IMR-90 (cell line): Measurements from ENCODE around the gene FAM184A. TPM values are rescaled to one million over a fixed set of nuclear protein-coding genes. Genes with fewer than 3 reads are reported as not detected.

ENCODE experiments used
- ATAC-seq: fragments of 200-7000 bp; cut with Tn5 transposase; 2 replicates; pipeline ENCODE4 v1.9.1; 2020; ENCODE audit warnings: low read depth, mild to moderate bottlenecking, moderate library complexity
- BruUV-seq: library from RNA; stranded (reverse); fragments of 400-500 nt; replicated peaks from 2 replicates; lab custom pipeline; 2021; lab: Mats Ljungman, UMichigan
- CTCF ChIA-PET: fragments of 300-600 bp; formaldehyde crosslinking; extraction: SDS; loops from one replicate; lab custom pipeline; 2021; ENCODE audit warnings: antibody characterized with exemption; lab: Yijun Ruan, JAX
- POLR2A ChIA-PET: fragments of 300-600 bp; sonication (Branson Sonifier 250); formaldehyde crosslinking; loops from one replicate; lab custom pipeline; 2022; ENCODE audit warnings: antibody characterized with exemption; ENCODE audit not compliant: unreplicated experiment; lab: Charles Lee
- DNase-seq: peaks from one replicate; pipeline ENCODE4 v3.0.0; 2013
- H2AFZ ChIP-seq: replicated peaks from 2 replicates; pipeline ENCODE3; 2013; ENCODE audit warnings: low read length, mild to moderate bottlenecking; ENCODE audit not compliant: poor library complexity
- H2AK5ac ChIP-seq: 2 replicates; pipeline ENCODE4 v1.6.1; 2013; ENCODE audit warnings: low read depth, low read length, inconsistent platforms
- H2AK9ac ChIP-seq: replicated peaks from 2 replicates; pipeline ENCODE3; 2013; ENCODE audit warnings: mild to moderate bottlenecking, low read depth, low read length, moderate library complexity; ENCODE audit not compliant: poor library complexity
- H2BK120ac ChIP-seq: 2 replicates; pipeline ENCODE4 v1.6.1; 2013; ENCODE audit warnings: low read depth, low read length, inconsistent platforms
- H2BK15ac ChIP-seq: 3 replicates; pipeline ENCODE4 v1.6.1; 2013; ENCODE audit warnings: low read depth, low read length, inconsistent platforms
- H2BK20ac ChIP-seq: 2 replicates; pipeline ENCODE4 v1.6.1; 2013; ENCODE audit warnings: low read depth, mild to moderate bottlenecking, inconsistent platforms, low read length, moderate library complexity
- H2BK5ac ChIP-seq: 2 replicates; pipeline ENCODE4 v1.6.1; 2013; ENCODE audit warnings: mild to moderate bottlenecking, low read depth, low read length, inconsistent platforms; ENCODE audit not compliant: poor library complexity, severe bottlenecking
- H3K14ac ChIP-seq: replicated peaks from 2 replicates; pipeline ENCODE4 v1.6.1; 2013; ENCODE audit warnings: low read depth, low read length, inconsistent platforms
- H3K18ac ChIP-seq: 2 replicates; pipeline ENCODE4 v1.6.1; 2013; ENCODE audit warnings: low read depth, low read length, control low read depth
- H3K23ac ChIP-seq: 2 replicates; pipeline ENCODE4 v1.6.1; 2013; ENCODE audit warnings: low read depth, low read length, inconsistent platforms
- H3K27ac ChIP-seq: 2 replicates; pipeline ENCODE4 v1.5.1; 2013; ENCODE audit warnings: mild to moderate bottlenecking, control low read depth, low read length; ENCODE audit not compliant: insufficient read depth
- H3K27me3 ChIP-seq: 2 replicates; pipeline ENCODE4 v1.6.1; 2013; ENCODE audit warnings: low read length; ENCODE audit not compliant: control insufficient read depth, insufficient read depth
- H3K36me3 ChIP-seq: 2 replicates; pipeline ENCODE4 v1.6.1; 2013; ENCODE audit warnings: low read length, mixed read lengths; ENCODE audit not compliant: control insufficient read depth, insufficient read depth
- H3K4ac ChIP-seq: 2 replicates; pipeline ENCODE4 v1.6.1; 2013; ENCODE audit warnings: low read depth, low read length, inconsistent platforms
- H3K4me1 ChIP-seq: 2 replicates; pipeline ENCODE4 v1.6.1; 2013; ENCODE audit warnings: low read length, mixed read lengths; ENCODE audit not compliant: control insufficient read depth, insufficient read depth
- H3K4me2 ChIP-seq: 2 replicates; pipeline ENCODE4 v1.6.1; 2013; ENCODE audit warnings: low read depth, mild to moderate bottlenecking, control low read depth, low read length, moderate library complexity
- H3K4me3 ChIP-seq: 2 replicates; pipeline ENCODE4 v1.5.1; 2013; ENCODE audit warnings: low read depth, mild to moderate bottlenecking, control low read depth, low read length, moderate library complexity; ENCODE audit not compliant: insufficient read depth
- H3K56ac ChIP-seq: 2 replicates; pipeline ENCODE4 v1.6.1; 2013; ENCODE audit warnings: low read length, inconsistent platforms; ENCODE audit not compliant: insufficient read depth; ENCODE audit errors: extremely low read depth
- H3K79me1 ChIP-seq, 2 experiments: 2 replicates each; pipeline ENCODE4 v1.6.1; 2013; ENCODE audit warnings: low read length in 2 of 2, inconsistent platforms in 1 of 2, low read depth in 1 of 2
- H3K9ac ChIP-seq: 2 replicates; pipeline ENCODE4 v1.6.1; 2013; ENCODE audit warnings: low read depth, low read length, control low read depth
- H3K9me1 ChIP-seq: 2 replicates; pipeline ENCODE4 v1.6.1; 2013; ENCODE audit warnings: low read length, inconsistent platforms; ENCODE audit not compliant: insufficient read depth
- H3K9me3 ChIP-seq: 2 replicates; pipeline ENCODE4 v1.6.1; 2013; ENCODE audit warnings: low read length; ENCODE audit not compliant: control insufficient read depth, insufficient read depth
- H4K20me1 ChIP-seq: 2 replicates; pipeline ENCODE4 v1.6.1; 2013; ENCODE audit warnings: low read length, inconsistent platforms; ENCODE audit not compliant: insufficient read depth
- H4K5ac ChIP-seq: 2 replicates; pipeline ENCODE4 v1.6.1; 2013; ENCODE audit warnings: mild to moderate bottlenecking, low read depth, low read length, control low read depth
- H4K8ac ChIP-seq, 2 experiments: 2 replicates each; pipeline ENCODE4 v1.6.1; 2013; ENCODE audit warnings: low read depth in 2 of 2, low read length in 2 of 2, control low read depth in 1 of 2, inconsistent platforms in 1 of 2
- H4K91ac ChIP-seq: 2 replicates; pipeline ENCODE4 v1.6.1; 2013; ENCODE audit warnings: low read depth, low read length, inconsistent platforms; ENCODE audit not compliant: insufficient read depth
- BHLHE40 ChIP-seq: fragments of 150-350 bp; IDR thresholded peaks from 2 replicates; pipeline ENCODE4 v1.6.1; 2016; ENCODE audit warnings: mild to moderate bottlenecking, low read depth, low read length
- CEBPB ChIP-seq: IDR thresholded peaks from 2 replicates; pipeline ENCODE4 v1.6.1; 2012; ENCODE audit warnings: low read depth, low read length, improper control_type of control experiment
- CHD1 ChIP-seq: IDR thresholded peaks from 2 replicates; pipeline ENCODE4 v1.6.1; 2012; ENCODE audit warnings: low read depth, low read length, improper control_type of control experiment
- ELK1 ChIP-seq: fragments of 150-350 bp; IDR thresholded peaks from 2 replicates; pipeline ENCODE4 v1.6.1; 2016; ENCODE audit warnings: low read depth, mild to moderate bottlenecking, low read length, moderate library complexity, borderline replicate concordance
- FOS ChIP-seq: fragments of 150-350 bp; IDR thresholded peaks from 2 replicates; pipeline ENCODE4 v1.6.1; 2016; ENCODE audit warnings: low read depth, low read length
- MAFK ChIP-seq: IDR thresholded peaks from 2 replicates; pipeline ENCODE4 v1.6.1; 2012; ENCODE audit warnings: low read depth, low read length, improper control_type of control experiment
- MAZ ChIP-seq: IDR thresholded peaks from 2 replicates; pipeline ENCODE4 v1.6.1; 2012; ENCODE audit warnings: low read depth, mild to moderate bottlenecking, low read length, improper control_type of control experiment, moderate library complexity, borderline replicate concordance
- MXI1 ChIP-seq: IDR thresholded peaks from 2 replicates; pipeline ENCODE4 v1.6.1; 2012; ENCODE audit warnings: low read depth, mild to moderate bottlenecking, low read length, moderate library complexity, borderline replicate concordance
- POLR2A ChIP-seq: IDR thresholded peaks from 2 replicates; pipeline ENCODE4 v1.6.1; 2012; ENCODE audit warnings: mild to moderate bottlenecking, low read depth, low read length
- RAD21 ChIP-seq: IDR thresholded peaks from 2 replicates; pipeline ENCODE4 v1.6.1; 2012; ENCODE audit warnings: low read length, improper control_type of control experiment
- RCOR1 ChIP-seq: IDR thresholded peaks from 2 replicates; pipeline ENCODE4 v1.6.1; 2012; ENCODE audit warnings: mild to moderate bottlenecking, low read length, improper control_type of control experiment; ENCODE audit not compliant: insufficient replicate concordance
- RFX5 ChIP-seq: IDR thresholded peaks from 2 replicates; pipeline ENCODE4 v1.8.0; 2012; ENCODE audit warnings: low read depth, mild to moderate bottlenecking, low read length, moderate library complexity
- SMC3 ChIP-seq: fragments of 150-350 bp; IDR thresholded peaks from 2 replicates; pipeline ENCODE4 v1.6.1; 2016; ENCODE audit warnings: low read depth, mild to moderate bottlenecking, antibody characterized with exemption, low read length, moderate library complexity
- USF2 ChIP-seq: fragments of 150-350 bp; IDR thresholded peaks from 2 replicates; pipeline ENCODE4 v1.6.1; 2017; ENCODE audit warnings: mild to moderate bottlenecking, antibody characterized with exemption, low read length, low read depth
- WGBS, 2 experiments: methylation state at CpG; one replicate each; pipeline versions ENCODE4 v1.1.5 to v1.1.7; 2013; ENCODE audit warnings: missing lambda C conversion rate in 2 of 2; ENCODE audit not compliant: insufficient read length in 1 of 2; ENCODE audit errors: extremely low coverage in 2 of 2; 5-methylcytosine and 5-hydroxymethylcytosine counted together
- dilution Hi-C: fragments of 300-500 bp; cut with HindIII; formaldehyde crosslinking; loops from one replicate; pipeline ENCODE4 v1.14.3; 2018; ENCODE audit warnings: low sequenced_read_pairs; ENCODE audit not compliant: unreplicated experiment
- in situ Hi-C: fragments of 300-500 bp; cut with MboI; formaldehyde crosslinking; loops from 3 replicates; pipeline ENCODE4 v1.14.3; 2019; ENCODE audit warnings: low sequenced_read_pairs, inconsistent platforms, mixed read lengths
- intact Hi-C: fragments of 100-400 bp; cut with micrococcal nuclease; formaldehyde crosslinking; loops from 2 replicates; pipeline ENCODE4 v1.10.0; 2022
- polyA plus RNA-seq, 3 experiments: library from polyadenylated mRNA; depleted of rRNA; stranded (reverse); fragments of >200 nt; gene quantifications; 2 replicates each; pipeline ENCODE4 v1.2.3, GENCODE V29; 2012; ENCODE audit warnings: low replicate concordance in 1 of 3
- total RNA-seq: library from RNA; depleted of rRNA; stranded (reverse); fragments of >200 nt; gene quantifications from 2 replicates; pipeline ENCODE4 v1.2.3, GENCODE V29; 2012

The FAM184A gene
- total and polyA plus RNA-seq, 2 of the 4 experiments (the other 2 are of a cell fraction), result 0.03 TPM; not detected in 1

GRCh38 chr6:119127627-119128026, 49.2 kb upstream of the FAM184A start:
- H3K56ac ChIP-seq, result no peak overlapping the region
- no peak overlapping the region for H3K14ac ChIP-seq
- H3K18ac ChIP-seq, result no peak overlapping the region
- H2AK5ac ChIP-seq, result no peak overlapping the region
- H2BK15ac ChIP-seq, result no peak overlapping the region
- ATAC-seq (no peak), DNase-seq (no peak)
- no peak overlapping the region for H2AFZ ChIP-seq
- H2BK20ac ChIP-seq, result no peak overlapping the region
- H3K27me3 ChIP-seq, result peaks cover 2% of the 10 kb centered on the region; the same call in 1 of the 2 replicates
- TF ChIP-seq MXI1, result no peak
- TF ChIP-seq BHLHE40, result no peak
- no peak for TF ChIP-seq RCOR1
- no peak for TF ChIP-seq SMC3
- no peak for TF ChIP-seq USF2
- no peak for TF ChIP-seq RAD21
- no peak for TF ChIP-seq CEBPB
- no peak for TF ChIP-seq CHD1
- no peak for TF ChIP-seq ELK1
- no peak for TF ChIP-seq MAFK
- TF ChIP-seq MAZ, result no peak
- TF ChIP-seq POLR2A, result no peak
- no peak for TF ChIP-seq RFX5
- TF ChIP-seq FOS, result no peak
- H3K4ac ChIP-seq, result no peak overlapping the region
- H3K79me1 ChIP-seq, result no peaks in the 10 kb centered on the region
- H3K9me1 ChIP-seq, result no peaks in the 10 kb centered on the region
- no peak overlapping the region for H3K9ac ChIP-seq
- no peak overlapping the region; the same call in 1 of the 2 replicates for H4K91ac ChIP-seq
- no peaks in the 10 kb centered on the region; the same call in 1 of the 2 replicates for H3K9me3 ChIP-seq
- no peak overlapping the region for H3K27ac ChIP-seq
- in situ Hi-C loops, result no loop called here
- no peak overlapping the region for H4K5ac ChIP-seq
- intact Hi-C loops, result no loop called here
- H3K4me1 ChIP-seq, result 0 out of 2 replicates have a peak, but pooled peaks cover 3% of the 10 kb centered on the region
- H3K23ac ChIP-seq, result no peak overlapping the region
- no peak overlapping the region for H2BK5ac ChIP-seq
- ChIA-PET CTCF (no interaction called here), POLR2A (interaction anchor here (0.6 kb wide), 1 partner anchor 12 kb away, joined by 4 read pairs; no protein-coding TSS in a partner anchor)
- BruUV-seq, result no TSS peak
- H2BK120ac ChIP-seq, result no peak overlapping the region
- no CpG with 5 or more reads among the region's 1 CpG for WGBS, 2 experiments
- no peak overlapping the region for H3K4me2 ChIP-seq
- dilution Hi-C loops, result no loop called here
- H4K8ac ChIP-seq, result no peak overlapping the region
- H3K36me3 ChIP-seq, result no peaks in the 10 kb centered on the region
- no peak overlapping the region for H2AK9ac ChIP-seq
- H3K4me3 ChIP-seq, result no peak overlapping the region
- H4K20me1 ChIP-seq, result no peaks in the 10 kb centered on the region
